GM13977 (cell line): ENCODE results near the gene ESPL1.

Source experiments
- DNase-seq: peaks from one replicate; pipeline ENCODE4 v3.0.0; 2012; ENCODE audit warnings: low spot score
- CTCF ChIP-seq: IDR thresholded peaks from 2 replicates; pipeline ENCODE4 v1.5.1; 2012; ENCODE audit warnings: mild to moderate bottlenecking, control low read depth; ENCODE audit not compliant: insufficient read depth; ENCODE audit errors: extremely low read depth, missing control alignments
- in situ Hi-C: fragments of 300-500 bp; cut with MboI; formaldehyde crosslinking; loops from one replicate; pipeline ENCODE4 v1.12.0; 2022; ENCODE audit warnings: low sequenced_read_pairs, low pct_unique_long_range_greater_than_20kb, mixed read lengths, inconsistent platforms; ENCODE audit not compliant: unreplicated experiment

Gene ESPL1

GRCh38 chr12:53245286-53245685 is 22.8 kb upstream of the ESPL1 start:
- in situ Hi-C loops = no loop called here

GRCh38 chr12:53251477-53252348 is 16.4 kb upstream of the ESPL1 start:
- in situ Hi-C loops = no loop called here

More at GRCh38 chr12:53245286-53245685, 22.8 kb upstream of the ESPL1 start:
- no peak for TF ChIP-seq CTCF
- no peak for DNase-seq

GRCh38 chr12:53252349-53252916 is 15.7 kb upstream of the ESPL1 start:
- no peak for TF ChIP-seq CTCF
- in situ Hi-C loops = no loop called here
- DNase-seq = no peak

More at GRCh38 chr12:53251477-53252348, 16.4 kb upstream of the ESPL1 start:
- peak; percentile 95 for DNase-seq
- peak; percentile 61 for TF ChIP-seq CTCF

DNA sequence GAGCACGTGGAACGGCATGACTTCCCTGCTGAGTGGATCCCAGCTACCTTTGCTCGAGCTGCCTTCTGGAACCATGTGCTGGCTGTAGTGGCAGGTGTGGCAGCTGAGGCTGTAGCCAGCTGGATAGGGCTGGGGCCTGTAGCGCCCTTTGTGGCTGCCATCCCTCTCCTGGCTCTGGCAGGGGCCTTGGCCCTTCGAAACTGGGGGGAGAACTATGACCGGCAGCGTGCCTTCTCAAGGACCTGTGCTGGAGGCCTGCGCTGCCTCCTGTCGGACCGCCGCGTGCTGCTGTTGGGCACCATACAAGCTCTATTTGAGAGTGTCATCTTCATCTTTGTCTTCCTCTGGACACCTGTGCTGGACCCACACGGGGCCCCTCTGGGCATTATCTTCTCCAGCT is 14.8 kb upstream of the ESPL1 start:
- in situ Hi-C loops = no loop called here
- DNase-seq = no peak
- no peak for TF ChIP-seq CTCF

DNA sequence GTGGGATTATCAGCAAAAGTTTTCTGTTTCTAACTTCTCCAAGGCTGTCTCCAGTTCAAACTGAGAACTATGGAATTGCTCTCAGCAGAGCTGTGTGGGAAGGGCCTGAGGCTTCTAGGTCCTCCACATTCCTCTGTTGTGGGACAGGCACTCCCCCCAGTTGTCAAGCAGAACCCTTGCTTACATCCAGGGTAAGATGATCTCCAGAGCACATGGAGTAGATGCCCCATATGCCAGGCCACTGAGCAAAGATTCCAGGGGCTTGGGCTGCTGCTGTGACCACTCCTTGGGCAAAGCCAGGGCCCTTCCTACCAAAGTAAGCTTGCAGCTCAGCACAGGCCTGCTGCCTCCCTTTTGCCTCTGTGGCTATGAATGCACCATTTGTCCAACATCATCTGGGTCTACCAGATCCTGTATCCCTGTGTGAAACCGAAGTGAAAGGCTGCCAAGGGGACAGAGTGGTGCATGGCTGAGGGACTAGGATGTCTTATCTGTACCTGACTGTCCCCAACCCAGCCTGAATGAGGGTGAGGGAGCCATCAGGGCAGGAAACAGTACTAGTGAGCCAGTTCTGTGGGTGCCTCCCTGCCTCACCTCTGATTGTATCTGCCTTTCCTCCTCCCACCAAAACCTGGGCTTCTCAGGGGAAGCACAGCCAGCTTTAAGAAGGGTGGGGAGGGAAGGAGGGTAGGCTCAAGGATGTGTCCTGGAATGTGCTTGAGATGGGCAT is 13.1 kb upstream of the ESPL1 start:
- no peak for DNase-seq
- TF ChIP-seq CTCF = no peak
- in situ Hi-C loops = no loop called here

GRCh38 chr12:53255996-53256395 is 12.1 kb upstream of the ESPL1 start:
- TF ChIP-seq CTCF = no peak
- DNase-seq = peak; percentile 62
- in situ Hi-C loops = no loop called here
